Adrenal gland (tissue), 12 donors: ENCODE measurements around the gene GPRC5D. TPM values are rescaled to one million over a fixed set of nuclear protein-coding genes. Genes with fewer than 3 reads are reported as not detected.

Experiments
- DNase-seq, 7 donors: peaks; one replicate each; pipeline ENCODE4 v3.0.0-alpha.2; 2019 to 2020
- H3K27ac ChIP-seq, 5 donors: fragments of 200-600 bp; sonication (generic) in 4 of 5; 1 replicate in 3 of 5; 2 replicates in 2 of 5; pipeline versions ENCODE4 v1.5.1 to v1.8.0; 2016 to 2020; ENCODE audit warnings: mild to moderate bottlenecking in 1 of 5
- H3K27me3 ChIP-seq: fragments of 200-600 bp; 2 replicates; pipeline ENCODE4 v1.8.0; 2021
- H3K36me3 ChIP-seq, 2 donors: fragments of 200-600 bp; replicated peaks in 1 of 2; 1 replicate in 1 of 2; 2 replicates in 1 of 2; pipeline versions ENCODE4 v1.5.1 to v1.8.0; 2018 to 2022
- H3K4me1 ChIP-seq, 2 donors: fragments of 200-600 bp; replicated peaks in 1 of 2; 1 replicate in 1 of 2; 2 replicates in 1 of 2; pipeline versions ENCODE4 v1.5.1 to v1.8.0; 2018 to 2021
- H3K4me3 ChIP-seq, 4 donors: fragments of 200-600 bp; sonication (generic) in 3 of 4; one replicate each; pipeline ENCODE4 v1.5.1; 2016 to 2018
- H3K9me3 ChIP-seq, 3 donors: fragments of 200-600 bp; sonication (generic) in 1 of 3; replicated peaks in 1 of 3; 1 replicate in 2 of 3; 2 replicates in 1 of 3; pipeline versions ENCODE4 v1.5.1 to v1.8.0; 2016 to 2021
- CTCF ChIP-seq, 6 experiments: fragments of 450-650 bp in 4 of 6; fragments of 200-600 bp in 2 of 6; sonication (generic) in 1 of 6; IDR thresholded peaks; 1 replicate in 5 of 6; 2 replicates in 1 of 6; pipeline versions ENCODE4 v1.5.1 to v1.8.0; 2016 to 2021; ENCODE audit warnings: antibody characterized with exemption in 6 of 6, mild to moderate bottlenecking in 2 of 6, moderate library complexity in 1 of 6
- POLR2A ChIP-seq, 2 donors: fragments of 450-650 bp; IDR thresholded peaks; one replicate each; pipeline ENCODE4 v1.6.1; 2017; ENCODE audit warnings: antibody characterized with exemption in 2 of 2, mild to moderate bottlenecking in 2 of 2, moderate library complexity in 1 of 2
- WGBS, 4 donors: extraction: QIAGEN DNeasy Blood & Tissue Kit in 2 of 4; methylation state at CpG; one replicate each; pipeline versions ENCODE4 v1.1.5 to v1.1.7; 2013 to 2017; 5-methylcytosine and 5-hydroxymethylcytosine counted together
- intact Hi-C, 2 donors: fragments of 100-400 bp; cut with DNase I; formaldehyde crosslinking; loops; one replicate each; pipeline versions ENCODE4 v1.14.1 to v1.15.0; 2022 to 2023
- polyA plus RNA-seq, 3 donors: library from polyadenylated mRNA; stranded (reverse); fragments of 200-250 nt in 2 of 3; fragments of 350-450 nt in 1 of 3; fragmentation: Illumina TruSeq in 1 of 3; extraction: RNeasy Lipid Tissue Mini Kit (QIAGEN cat#74804) in 1 of 3; gene quantifications; one replicate each; pipeline ENCODE4 v1.2.3, GENCODE V29; 2013 to 2014
- total RNA-seq, 9 donors: library from RNA; depleted of rRNA in 4 of 9; stranded (reverse); fragments of >200 nt in 4 of 9; fragments of 120-200 nt in 1 of 9; fragmentation: NEBNext Ultra II Directional in 1 of 9; extraction: Animal tissue kit (Norgen Biotek cat#: 25700) in 1 of 9; gene quantifications; one replicate each; pipeline versions ENCODE4 v1.1.0 to v1.2.4, GENCODE V29; 2013 to 2023
- donor health status: healthy with polysubstance abuse.
- donor health status: Bipolar disorder and iron deficiency.
- donor health status: DM: yes; HTN: yes; CAD: no.
- donor health status: DM: no; HTN: no; CAD: no.
- donor health status: DM: no; HTN: no; CAD: no.
- donor health status: DM: yes; HTN: yes; CAD: no.

GPRC5D gene
- total and polyA plus RNA-seq, 12 donors = 0.17 to 0.40 TPM; not detected in 10

DNA sequence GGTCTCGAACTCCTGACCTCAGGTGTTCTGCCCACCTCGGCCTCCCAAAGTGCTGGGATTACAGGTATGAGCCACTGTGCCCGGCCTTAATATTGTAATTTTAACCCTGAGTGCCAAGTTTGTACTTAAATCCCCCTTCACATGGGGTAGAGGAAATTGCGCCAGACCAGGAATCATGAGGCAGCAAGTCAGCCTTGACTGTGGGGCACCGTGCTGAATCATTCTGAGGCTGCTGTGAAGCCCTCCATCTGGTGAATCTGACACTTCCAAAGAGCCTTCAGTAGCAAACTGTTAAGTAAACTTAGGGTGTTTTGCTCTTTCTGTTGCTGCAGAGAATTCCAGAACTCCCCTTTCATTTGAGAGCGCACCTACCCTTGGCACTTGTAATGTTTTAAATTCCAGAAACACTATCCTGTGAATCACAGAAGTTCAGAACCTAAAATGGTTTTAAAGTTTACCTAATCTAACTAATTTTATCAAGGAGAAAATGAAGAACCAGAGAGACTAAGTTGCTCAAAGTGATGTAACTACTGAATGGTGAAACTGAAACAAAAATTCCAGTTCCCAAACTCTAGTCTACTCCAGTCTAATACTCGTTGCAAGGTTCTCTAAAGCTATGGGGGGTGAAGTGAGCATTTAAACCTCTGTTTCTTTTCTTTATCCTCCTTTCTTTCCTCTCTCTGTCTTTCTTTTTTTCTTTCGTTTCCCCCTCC, 40.6 kb upstream of the GPRC5D start:
- peak; percentile 70 to 91 (median 89) for DNase-seq

GRCh38 chr12:12990700-12991468, 38.9 kb upstream of the GPRC5D start:
- 56 to 64% (median 62%) methylated on average over 7 of the region's 7 CpGs for WGBS, 4 donors
- peak overlapping the region in 3 of 5 donors; percentile 46 to 88 (median 84) for H3K27ac ChIP-seq

More for the DNA sequence above, 40.6 kb upstream of the GPRC5D start:
- WGBS, 4 donors = 16 to 34% (median 27%) methylated on average over 8 of the region's 8 CpGs
- intact Hi-C loops = no loop called here
- TF ChIP-seq POLR2A (IDR thresholded peaks at IDR 0.05) (peak in 1 of 2 donors; percentile 75), CTCF (IDR thresholded peaks at IDR 0.05) (no peak)
- Histone ChIP-seq H3K4me1 (peaks cover 46 to 57% of the 10 kb centered on the region in 2 donors), H3K9me3 (no peaks in the 10 kb centered on the region), H3K36me3 (peaks cover 0 to 16% of the 10 kb centered on the region in 2 donors), H3K27me3 (no peaks in the 10 kb centered on the region), H3K4me3 (peak overlapping the region in 2 of 4 donors; percentile 6 to 35), H3K27ac (peak overlapping the region; percentile 80 to 92 (median 84))

DNA sequence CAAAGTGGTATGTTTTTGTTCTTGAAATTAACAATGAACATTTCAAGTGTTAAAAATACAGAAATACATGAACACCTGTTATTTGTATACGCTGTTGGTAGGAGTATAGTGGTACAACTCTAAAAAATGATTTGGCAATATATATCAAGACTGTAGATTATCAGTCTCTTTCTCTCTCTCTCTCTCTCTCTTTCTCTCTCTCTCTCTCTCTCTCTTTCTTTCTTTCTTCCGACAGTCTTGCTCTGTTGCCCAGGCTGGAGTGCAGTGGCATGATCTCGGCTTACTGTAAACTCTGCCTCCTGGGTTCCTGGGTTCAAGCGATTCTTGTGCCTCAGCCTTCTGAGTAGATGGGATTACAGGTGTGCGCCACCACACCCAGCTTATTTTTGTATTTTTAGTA, 35.5 kb upstream of the GPRC5D start:
- no peak for TF ChIP-seq POLR2A (IDR thresholded peaks at IDR 0.05)
- TF ChIP-seq CTCF (IDR thresholded peaks at IDR 0.05) = no peak
- H3K36me3 ChIP-seq = peaks cover 0 to 38% of the 10 kb centered on the region in 2 donors
- no peak overlapping the region for H3K4me3 ChIP-seq
- no peaks in the 10 kb centered on the region for H3K9me3 ChIP-seq
- WGBS, 4 donors = 75 to 77% (median 76%) methylated on average over 5 of the region's 5 CpGs
- intact Hi-C loops = loop anchor here in 1 of 2 donors (10.0 kb wide), 1 partner anchor 153 kb away; no protein-coding TSS in a partner anchor
- no peak overlapping the region for H3K27ac ChIP-seq
- H3K27me3 ChIP-seq = no peaks in the 10 kb centered on the region
- DNase-seq = no peak
- peaks cover 14 to 16% of the 10 kb centered on the region in 2 donors for H3K4me1 ChIP-seq

More at GRCh38 chr12:12990700-12991468, 38.9 kb upstream of the GPRC5D start:
- TF ChIP-seq CTCF (IDR thresholded peaks at IDR 0.05) (no peak), POLR2A (IDR thresholded peaks at IDR 0.05) (no peak)
- intact Hi-C loops = no loop called here
- Histone ChIP-seq H3K36me3 (peaks cover 0 to 31% of the 10 kb centered on the region in 2 donors), H3K9me3 (no peaks in the 10 kb centered on the region), H3K4me1 (peaks cover 29 to 40% of the 10 kb centered on the region in 2 donors), H3K27me3 (no peaks in the 10 kb centered on the region), H3K4me3 (no peak overlapping the region)
- DNase-seq = no peak

- Histone ChIP-seq H3K4me3 (no peak overlapping the region), H3K27me3 (no peaks in the 10 kb centered on the region), H3K27ac (no peak overlapping the region), H3K4me1 (peaks cover 9 to 10% of the 10 kb centered on the region in 2 donors), H3K9me3 (no peaks in the 10 kb centered on the region), H3K36me3 (peaks cover 0 to 38% of the 10 kb centered on the region in 2 donors)
- TF ChIP-seq POLR2A (IDR thresholded peaks at IDR 0.05) = no peak
- TF ChIP-seq CTCF (IDR thresholded peaks at IDR 0.05) = no peak
- WGBS, 4 donors = 82 to 89% (median 84%) methylated on average over 10 of the region's 10 CpGs
- intact Hi-C loops = loop anchor here in 1 of 2 donors (10.0 kb wide), 1 partner anchor 152 kb away; no protein-coding TSS in a partner anchor
- no peak for DNase-seq
Observed at GRCh38 chr12:12986775-12987331, 34.9 kb upstream of the GPRC5D start.
